ENCODE data around the gene SLCO1B1.

SLCO1B1 gene

GRCh38 chr12:21221778-21222177, 90.8 kb downstream of the SLCO1B1 start:
- Histone ChIP-seq H3K27ac (ENCODE audit: low read length) (no peak overlapping the region), H3K27me3 (ENCODE audit: control insufficient read depth, insufficient read depth, low read length) (no peaks in the 10 kb centered on the region), H3K4me3 (ENCODE audit: low read length) (no peak overlapping the region), H3K9ac (ENCODE audit: low read length) (no peak overlapping the region), H3K9me3 (ENCODE audit: control insufficient read depth, low read depth, low read length) (no peaks in the 10 kb centered on the region), H3K4me1 (ENCODE audit: control insufficient read depth, low read depth, low read length) (no peaks in the 10 kb centered on the region), H3K36me3 (ENCODE audit: control insufficient read depth, low read depth, low read length) (no peaks in the 10 kb centered on the region)

DNA sequence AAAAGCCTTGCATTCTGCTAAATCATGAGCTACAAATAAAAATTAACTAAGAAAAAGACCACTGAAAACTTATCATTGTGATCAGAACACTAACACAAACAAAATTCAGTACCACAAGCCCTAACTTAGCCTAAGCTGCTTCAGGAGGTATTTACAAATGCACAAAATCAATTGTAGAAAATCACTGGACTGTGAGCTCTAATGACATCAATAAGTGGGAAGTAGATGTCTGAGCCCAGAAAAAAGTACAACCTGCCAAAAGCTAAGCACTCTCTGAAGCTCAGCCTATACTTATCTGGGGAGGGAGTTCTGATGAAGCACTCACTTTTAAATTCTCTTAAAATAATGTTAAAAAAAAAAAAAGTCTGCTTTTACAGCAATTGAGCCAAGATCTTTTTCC, 92.9 kb downstream of the SLCO1B1 start:
- H3K4me3 ChIP-seq (ENCODE audit: low read length), result no peak overlapping the region
- H3K4me1 ChIP-seq (ENCODE audit: control insufficient read depth, low read depth, low read length), result no peaks in the 10 kb centered on the region
- no peaks in the 10 kb centered on the region for H3K9me3 ChIP-seq (ENCODE audit: control insufficient read depth, low read depth, low read length)
- H3K36me3 ChIP-seq (ENCODE audit: control insufficient read depth, low read depth, low read length), result no peaks in the 10 kb centered on the region
- H3K27me3 ChIP-seq (ENCODE audit: control insufficient read depth, insufficient read depth, low read length), result no peaks in the 10 kb centered on the region
- H3K27ac ChIP-seq (ENCODE audit: low read length), result no peak overlapping the region
- H3K9ac ChIP-seq (ENCODE audit: low read length), result no peak overlapping the region

GRCh38 chr12:21234395-21234794, 103.4 kb downstream of the SLCO1B1 start:
- Histone ChIP-seq H3K27me3 (ENCODE audit: control insufficient read depth, insufficient read depth, low read length) (no peaks in the 10 kb centered on the region), H3K27ac (ENCODE audit: low read length) (no peak overlapping the region), H3K36me3 (ENCODE audit: control insufficient read depth, low read depth, low read length) (no peaks in the 10 kb centered on the region), H3K4me3 (ENCODE audit: low read length) (no peak overlapping the region), H3K9ac (ENCODE audit: low read length) (no peak overlapping the region), H3K9me3 (ENCODE audit: control insufficient read depth, low read depth, low read length) (no peaks in the 10 kb centered on the region), H3K4me1 (ENCODE audit: control insufficient read depth, low read depth, low read length) (no peaks in the 10 kb centered on the region)

GRCh38 chr12:21239866-21240265, 108.9 kb downstream of the SLCO1B1 start:
- no peaks in the 10 kb centered on the region for H3K36me3 ChIP-seq (ENCODE audit: control insufficient read depth, low read depth, low read length)
- no peaks in the 10 kb centered on the region for H3K9me3 ChIP-seq (ENCODE audit: control insufficient read depth, low read depth, low read length)
- peaks cover under 1% of the 10 kb centered on the region for H3K4me1 ChIP-seq (ENCODE audit: control insufficient read depth, low read depth, low read length)
- H3K9ac ChIP-seq (ENCODE audit: low read length), result no peak overlapping the region
- no peak overlapping the region for H3K27ac ChIP-seq (ENCODE audit: low read length)
- no peaks in the 10 kb centered on the region for H3K27me3 ChIP-seq (ENCODE audit: control insufficient read depth, insufficient read depth, low read length)
- no peak overlapping the region for H3K4me3 ChIP-seq (ENCODE audit: low read length)

DNA sequence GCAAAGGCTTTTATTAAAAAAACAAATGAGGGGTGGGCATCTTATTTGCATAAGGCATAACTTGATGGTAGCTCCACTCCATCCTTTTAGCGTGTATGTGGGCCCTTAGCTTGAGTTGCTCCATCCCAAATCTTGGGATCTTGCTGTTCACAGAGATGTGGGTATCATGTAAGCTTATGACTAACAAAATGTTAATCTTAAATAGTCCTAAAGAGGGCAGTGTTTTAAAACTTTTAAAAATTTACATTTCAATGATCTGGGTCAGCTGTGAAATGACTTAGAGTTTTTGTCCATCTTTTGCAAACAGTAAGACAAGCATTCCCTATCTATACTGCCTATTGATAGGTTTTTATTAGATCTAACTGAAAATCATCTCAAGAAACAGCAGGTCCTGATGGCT, 117.7 kb downstream of the SLCO1B1 start:
- no peaks in the 10 kb centered on the region for H3K9me3 ChIP-seq (ENCODE audit: control insufficient read depth, low read depth, low read length)
- no peaks in the 10 kb centered on the region for H3K27me3 ChIP-seq (ENCODE audit: control insufficient read depth, insufficient read depth, low read length)
- H3K27ac ChIP-seq (ENCODE audit: low read length), result no peak overlapping the region
- no peak overlapping the region for H3K9ac ChIP-seq (ENCODE audit: low read length)
- no peak overlapping the region for H3K4me3 ChIP-seq (ENCODE audit: low read length)
- no peaks in the 10 kb centered on the region for H3K36me3 ChIP-seq (ENCODE audit: control insufficient read depth, low read depth, low read length)
- H3K4me1 ChIP-seq (ENCODE audit: control insufficient read depth, low read depth, low read length), result peaks cover 10% of the 10 kb centered on the region

GRCh38 chr12:21252070-21252469, 121.1 kb downstream of the SLCO1B1 start:
- Histone ChIP-seq H3K27ac (ENCODE audit: low read length) (no peak overlapping the region), H3K4me3 (ENCODE audit: low read length) (no peak overlapping the region), H3K27me3 (ENCODE audit: control insufficient read depth, insufficient read depth, low read length) (no peaks in the 10 kb centered on the region), H3K4me1 (ENCODE audit: control insufficient read depth, low read depth, low read length) (no peaks in the 10 kb centered on the region), H3K36me3 (ENCODE audit: control insufficient read depth, low read depth, low read length) (no peaks in the 10 kb centered on the region), H3K9ac (ENCODE audit: low read length) (no peak overlapping the region), H3K9me3 (ENCODE audit: control insufficient read depth, low read depth, low read length) (peaks cover 2% of the 10 kb centered on the region)

DNA sequence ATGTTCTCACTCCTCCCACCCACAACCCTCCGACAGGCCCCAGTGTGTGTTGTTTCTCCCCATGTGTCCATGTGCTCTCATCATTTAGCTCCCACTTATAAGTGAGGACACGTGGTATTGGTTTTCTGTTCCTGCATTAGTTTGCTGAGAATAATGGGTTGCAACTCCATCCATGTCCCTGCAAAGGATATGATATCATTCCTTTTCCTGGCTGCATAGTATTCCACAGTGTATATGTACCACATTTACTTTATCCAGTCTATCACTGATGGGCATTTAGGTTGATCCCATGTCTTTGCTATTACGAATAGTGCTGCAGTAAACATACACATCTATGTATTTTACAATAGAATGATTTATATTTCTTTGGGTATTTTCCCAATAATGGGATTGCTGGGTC, 126.2 kb downstream of the SLCO1B1 start:
- Histone ChIP-seq H3K9me3 (ENCODE audit: control insufficient read depth, low read depth, low read length) (peaks cover 16% of the 10 kb centered on the region), H3K9ac (ENCODE audit: low read length) (no peak overlapping the region), H3K4me1 (ENCODE audit: control insufficient read depth, low read depth, low read length) (no peaks in the 10 kb centered on the region), H3K36me3 (ENCODE audit: control insufficient read depth, low read depth, low read length) (no peaks in the 10 kb centered on the region), H3K4me3 (ENCODE audit: low read length) (no peak overlapping the region), H3K27me3 (ENCODE audit: control insufficient read depth, insufficient read depth, low read length) (no peaks in the 10 kb centered on the region), H3K27ac (ENCODE audit: low read length) (no peak overlapping the region)

GRCh38 chr12:21264232-21264631, 133.2 kb downstream of the SLCO1B1 start:
- Histone ChIP-seq H3K4me3 (ENCODE audit: low read length) (no peak overlapping the region), H3K4me1 (ENCODE audit: control insufficient read depth, low read depth, low read length) (no peaks in the 10 kb centered on the region), H3K9me3 (ENCODE audit: control insufficient read depth, low read depth, low read length) (peaks cover 21% of the 10 kb centered on the region), H3K9ac (ENCODE audit: low read length) (no peak overlapping the region), H3K27me3 (ENCODE audit: control insufficient read depth, insufficient read depth, low read length) (no peaks in the 10 kb centered on the region), H3K27ac (ENCODE audit: low read length) (no peak overlapping the region), H3K36me3 (ENCODE audit: control insufficient read depth, low read depth, low read length) (no peaks in the 10 kb centered on the region)

DNA sequence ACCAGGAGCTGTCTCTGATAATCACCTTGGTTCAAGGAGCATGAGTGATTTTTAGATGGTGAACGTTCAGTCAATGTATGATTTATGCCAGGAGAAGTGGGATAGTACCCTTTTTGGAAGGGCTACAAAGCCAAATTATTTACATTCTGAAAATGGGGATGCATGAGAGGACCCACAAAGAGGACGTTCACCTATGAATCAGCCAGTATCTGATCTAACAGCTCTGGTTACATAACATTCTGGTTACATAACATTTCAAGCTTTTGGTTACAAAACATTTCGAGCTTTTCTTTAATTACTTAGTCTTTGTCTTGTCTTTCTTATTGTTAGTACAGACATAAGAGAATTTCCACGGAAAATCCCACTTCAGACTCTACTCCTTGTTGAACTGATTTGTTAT, 134.9 kb downstream of the SLCO1B1 start:
- peaks cover 18% of the 10 kb centered on the region for H3K9me3 ChIP-seq (ENCODE audit: control insufficient read depth, low read depth, low read length)
- H3K4me1 ChIP-seq (ENCODE audit: control insufficient read depth, low read depth, low read length), result no peaks in the 10 kb centered on the region
- H3K27me3 ChIP-seq (ENCODE audit: control insufficient read depth, insufficient read depth, low read length), result no peaks in the 10 kb centered on the region
- no peaks in the 10 kb centered on the region for H3K36me3 ChIP-seq (ENCODE audit: control insufficient read depth, low read depth, low read length)
- H3K27ac ChIP-seq (ENCODE audit: low read length), result no peak overlapping the region
- H3K9ac ChIP-seq (ENCODE audit: low read length), result no peak overlapping the region
- H3K4me3 ChIP-seq (ENCODE audit: low read length), result no peak overlapping the region

- Histone ChIP-seq H3K4me3 (ENCODE audit: low read length) (no peak overlapping the region), H3K9ac (ENCODE audit: low read length) (no peak overlapping the region), H3K27ac (ENCODE audit: low read length) (no peak overlapping the region), H3K4me1 (ENCODE audit: control insufficient read depth, low read depth, low read length) (no peaks in the 10 kb centered on the region), H3K27me3 (ENCODE audit: control insufficient read depth, insufficient read depth, low read length) (no peaks in the 10 kb centered on the region), H3K9me3 (ENCODE audit: control insufficient read depth, low read depth, low read length) (no peaks in the 10 kb centered on the region), H3K36me3 (ENCODE audit: control insufficient read depth, low read depth, low read length) (peaks cover 4% of the 10 kb centered on the region)
These were observed 145.8 kb downstream of the SLCO1B1 start for GRCh38 chr12:21276826-21277225.

Measured in iPS-18a (cell line).